ENCODE results near the gene CROCC. TPM values are rescaled to one million over a fixed set of nuclear protein-coding genes. Genes with fewer than 3 reads are reported as not detected.
"Not testable (repeated sequence)": the region's sequence is repeated elsewhere in the genome, so short reads cannot be mapped to it uniquely, and the experiment has no call there.

The CROCC gene
- total RNA-seq, 2 experiments from 2014 or later = 27.7 to 28.5 TPM

DNA sequence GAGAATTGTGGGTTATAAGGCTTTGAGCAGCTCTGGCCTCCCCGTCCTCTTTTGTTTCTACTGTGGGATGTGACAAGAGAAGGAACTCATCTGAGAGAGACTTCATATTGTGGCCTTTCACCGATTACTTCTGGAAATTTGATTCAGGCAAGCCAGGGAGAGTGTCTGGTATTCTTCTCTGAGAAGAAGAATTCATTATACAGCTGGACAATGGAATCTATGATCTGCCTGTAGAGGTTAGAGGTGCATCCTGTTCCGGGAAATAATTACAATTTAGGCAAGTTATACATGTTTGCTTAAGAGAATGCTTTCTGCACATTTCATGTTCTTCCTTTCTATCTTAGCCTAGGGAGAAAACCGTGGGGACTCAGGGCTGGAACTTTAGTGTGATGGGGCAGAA, 38.7 kb upstream of the CROCC start:
- no peak overlapping the region for H3K4me3 Mint-ChIP-seq
- peaks cover 20% of the 10 kb centered on the region for H3K27me3 Mint-ChIP-seq
- DNase-seq = no peak
- ChIA-PET POLR2A (interaction anchor here (0.6 kb wide), 1 partner anchor 14 kb away, joined by 3 read pairs; no protein-coding TSS in a partner anchor), CTCF (no interaction called here)
- no peaks in the 10 kb centered on the region for H3K36me3 Mint-ChIP-seq (ENCODE audit: low read depth)
- TF ChIP-seq, protein P1, sequence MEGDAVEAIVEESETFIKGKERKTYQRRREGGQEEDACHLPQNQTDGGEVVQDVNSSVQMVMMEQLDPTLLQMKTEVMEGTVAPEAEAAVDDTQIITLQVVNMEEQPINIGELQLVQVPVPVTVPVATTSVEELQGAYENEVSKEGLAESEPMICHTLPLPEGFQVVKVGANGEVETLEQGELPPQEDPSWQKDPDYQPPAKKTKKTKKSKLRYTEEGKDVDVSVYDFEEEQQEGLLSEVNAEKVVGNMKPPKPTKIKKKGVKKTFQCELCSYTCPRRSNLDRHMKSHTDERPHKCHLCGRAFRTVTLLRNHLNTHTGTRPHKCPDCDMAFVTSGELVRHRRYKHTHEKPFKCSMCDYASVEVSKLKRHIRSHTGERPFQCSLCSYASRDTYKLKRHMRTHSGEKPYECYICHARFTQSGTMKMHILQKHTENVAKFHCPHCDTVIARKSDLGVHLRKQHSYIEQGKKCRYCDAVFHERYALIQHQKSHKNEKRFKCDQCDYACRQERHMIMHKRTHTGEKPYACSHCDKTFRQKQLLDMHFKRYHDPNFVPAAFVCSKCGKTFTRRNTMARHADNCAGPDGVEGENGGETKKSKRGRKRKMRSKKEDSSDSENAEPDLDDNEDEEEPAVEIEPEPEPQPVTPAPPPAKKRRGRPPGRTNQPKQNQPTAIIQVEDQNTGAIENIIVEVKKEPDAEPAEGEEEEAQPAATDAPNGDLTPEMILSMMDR (IDR thresholded peaks at IDR 0.05) = no peak
- no peaks in the 10 kb centered on the region for H3K4me1 Mint-ChIP-seq (ENCODE audit: low read depth)
- H3K27ac Mint-ChIP-seq = no peak overlapping the region
- intact Hi-C loops (cut with micrococcal nuclease) = no loop called here
- H3K9me3 Mint-ChIP-seq = no peaks in the 10 kb centered on the region
- no peak for ATAC-seq

DNA sequence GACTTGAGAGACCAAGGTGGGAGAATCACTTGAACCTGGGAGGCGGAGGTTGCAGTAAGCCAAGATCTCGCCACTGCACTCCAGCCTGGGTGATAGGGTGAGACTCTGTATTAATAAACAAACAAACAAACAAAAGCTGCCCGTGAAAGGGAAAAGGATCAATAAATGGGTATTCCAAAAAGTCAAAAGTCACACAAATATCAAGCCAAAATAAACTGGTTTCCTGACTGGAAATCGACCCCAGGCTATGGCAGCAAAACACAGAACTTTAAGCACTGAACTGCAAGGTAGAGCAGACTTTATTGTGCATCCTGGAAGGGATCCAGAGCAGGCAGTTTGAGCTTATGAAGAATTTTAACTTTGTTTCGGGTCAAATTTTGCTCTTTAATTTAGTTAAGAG, 37.2 kb upstream of the CROCC start:
- CTCF ChIA-PET; DNase-seq; H3K4me1 Mint-ChIP-seq (ENCODE audit: low read depth); ATAC-seq; H3K9me3 Mint-ChIP-seq; H3K4me3 Mint-ChIP-seq; H3K36me3 Mint-ChIP-seq (ENCODE audit: low read depth); intact Hi-C loops (cut with micrococcal nuclease); POLR2A ChIA-PET; H3K27ac Mint-ChIP-seq: not testable (repeated sequence)
- H3K27me3 Mint-ChIP-seq = peaks cover 14% of the 10 kb centered on the region

DNA sequence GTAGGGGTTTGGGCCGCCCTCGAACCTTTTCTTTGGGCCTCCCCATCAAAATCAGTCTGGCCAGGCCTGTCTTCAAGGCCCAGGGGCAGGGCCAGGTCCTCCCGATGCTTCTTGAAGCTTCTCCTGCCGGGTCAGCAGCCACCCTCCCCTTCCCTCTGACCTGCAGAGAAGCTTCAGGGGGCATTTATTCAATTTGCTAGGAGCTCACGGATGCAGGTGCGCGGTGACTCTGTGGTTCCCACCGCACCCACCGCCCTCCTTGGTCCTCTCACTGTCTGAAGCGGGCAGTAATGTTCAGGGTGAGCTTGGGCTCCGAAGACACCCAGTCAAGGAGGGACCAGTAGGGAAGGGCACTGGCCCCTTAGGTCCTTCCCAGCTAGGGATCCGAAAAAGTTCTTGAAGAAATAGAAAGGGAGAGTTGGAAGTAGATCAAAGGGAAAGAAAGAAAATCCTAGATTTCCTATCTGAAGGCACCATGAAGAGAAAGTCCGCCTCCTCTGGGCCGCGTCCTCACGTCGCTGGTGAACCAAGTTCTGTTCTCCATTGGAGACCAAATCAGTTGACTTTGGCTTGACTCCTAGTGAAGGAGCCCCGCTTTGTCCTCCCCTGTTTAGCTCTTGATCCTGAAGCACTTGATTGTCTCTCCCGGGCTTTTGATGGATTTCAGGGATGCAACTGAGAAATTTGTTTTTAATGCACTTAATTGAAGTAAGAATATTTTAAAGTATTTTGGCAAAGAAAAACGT, 34.7 kb upstream of the CROCC start:
- no peak for DNase-seq
- CTCF ChIA-PET = no interaction called here
- H3K36me3 Mint-ChIP-seq (ENCODE audit: low read depth) = no peaks in the 10 kb centered on the region
- POLR2A ChIA-PET = interaction anchor here (1.1 to 1.4 kb wide), 2 partner anchors 13 to 18 kb away, joined by 3 to 5 read pairs; no protein-coding TSS in a partner anchor
- no peak overlapping the region for H3K4me3 Mint-ChIP-seq
- no peak overlapping the region for H3K27ac Mint-ChIP-seq
- intact Hi-C loops (cut with micrococcal nuclease) = no loop called here
- no peaks in the 10 kb centered on the region for H3K9me3 Mint-ChIP-seq
- TF ChIP-seq, protein P1 (IDR thresholded peaks at IDR 0.05) = no peak
- H3K4me1 Mint-ChIP-seq (ENCODE audit: low read depth) = peaks cover 8% of the 10 kb centered on the region
- peaks cover 8% of the 10 kb centered on the region for H3K27me3 Mint-ChIP-seq
- no peak for ATAC-seq

DNA sequence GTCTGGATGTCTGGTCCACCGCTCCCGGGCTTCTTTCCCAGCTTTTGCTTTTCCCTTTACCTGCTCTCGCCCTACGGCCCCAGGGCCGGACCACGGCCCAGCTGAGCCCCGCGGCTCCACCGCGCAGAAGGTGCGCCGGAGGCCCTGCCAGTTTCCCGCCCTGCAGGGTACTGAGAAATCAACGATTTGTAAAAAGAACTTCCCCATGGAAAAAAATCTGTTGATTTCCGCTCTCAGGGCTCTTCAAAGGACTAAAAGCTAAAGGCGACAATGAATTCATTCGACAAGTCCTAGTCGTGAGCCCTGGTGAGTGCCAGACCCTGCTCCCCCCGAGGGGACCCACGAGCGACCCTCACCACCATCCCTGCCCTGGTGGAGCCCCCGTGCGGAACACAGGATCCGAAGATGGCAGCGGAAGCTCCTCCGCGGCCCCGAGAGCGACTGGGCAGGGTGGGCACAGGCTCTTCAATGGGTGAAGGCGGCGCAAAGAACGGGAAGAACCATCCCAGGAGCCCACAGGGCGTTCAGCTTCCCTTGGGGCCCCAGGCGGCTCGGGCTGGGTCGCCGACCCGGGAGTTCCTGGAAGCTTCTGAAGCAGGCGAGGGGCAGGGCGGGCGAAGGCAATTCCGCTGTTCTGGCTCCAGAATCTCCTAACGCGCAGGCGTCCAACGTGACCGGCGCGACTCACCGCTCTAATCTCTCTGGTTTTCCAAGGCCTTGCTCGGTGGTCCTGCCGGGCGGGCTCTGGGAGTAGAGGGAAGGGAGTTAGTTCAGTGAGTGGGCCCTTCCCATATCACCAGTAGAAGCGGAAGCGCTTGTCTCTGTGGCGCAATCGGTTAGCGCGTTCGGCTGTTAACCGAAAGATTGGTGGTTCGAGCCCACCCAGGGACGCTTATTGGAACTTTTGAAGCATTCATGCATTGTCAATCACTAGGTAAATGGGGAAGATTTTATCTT, 32.6 kb upstream of the CROCC start:
- Mint-ChIP-seq H3K27ac (peak overlapping the region; percentile 82), H3K9me3 (no peaks in the 10 kb centered on the region), H3K36me3 (ENCODE audit: low read depth) (no peaks in the 10 kb centered on the region), H3K27me3 (peaks cover 2% of the 10 kb centered on the region), H3K4me3 (peak overlapping the region; percentile 82), H3K4me1 (ENCODE audit: low read depth) (peaks cover 8% of the 10 kb centered on the region)
- DNase-seq (peak; percentile 78), ATAC-seq (peak; percentile 82)
- TF ChIP-seq, protein P1 (IDR thresholded peaks at IDR 0.05) = peak; percentile 35
- POLR2A ChIA-PET = interaction anchor here (2.1 kb wide), 1 partner anchor 16 kb away, joined by 8 read pairs; no protein-coding TSS in a partner anchor
- intact Hi-C loops (cut with micrococcal nuclease) = no loop called here
- CTCF ChIA-PET = no interaction called here

DNA sequence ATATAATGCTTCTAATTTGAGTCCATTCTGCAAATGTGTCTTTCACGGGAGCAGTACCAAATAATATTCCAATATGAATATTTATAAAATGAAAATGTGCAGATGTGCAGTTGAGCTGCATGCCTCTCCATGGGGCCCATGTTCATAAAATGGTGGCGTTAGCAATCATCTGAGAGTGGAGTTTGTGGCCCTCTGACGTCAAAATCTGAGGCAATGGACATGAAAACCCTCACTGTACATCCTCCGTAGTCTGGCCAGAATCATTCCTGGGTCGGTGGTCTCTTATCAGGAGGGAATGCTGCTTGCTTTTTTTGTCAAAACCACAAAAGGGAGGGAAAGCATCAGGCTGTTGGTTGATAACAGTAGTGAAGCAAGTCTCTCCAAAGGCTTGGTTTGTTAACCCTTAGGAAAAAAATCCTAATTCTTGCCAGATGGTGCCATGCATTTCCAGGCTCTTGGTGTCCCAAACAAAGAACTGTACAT, 31.2 kb upstream of the CROCC start:
- intact Hi-C loops (cut with micrococcal nuclease); CTCF ChIA-PET; H3K27ac Mint-ChIP-seq; H3K9me3 Mint-ChIP-seq; H3K36me3 Mint-ChIP-seq (ENCODE audit: low read depth); POLR2A ChIA-PET; H3K27me3 Mint-ChIP-seq; ATAC-seq; H3K4me3 Mint-ChIP-seq; DNase-seq: not testable (repeated sequence)
- peaks cover 11% of the 10 kb centered on the region for H3K4me1 Mint-ChIP-seq (ENCODE audit: low read depth)

DNA sequence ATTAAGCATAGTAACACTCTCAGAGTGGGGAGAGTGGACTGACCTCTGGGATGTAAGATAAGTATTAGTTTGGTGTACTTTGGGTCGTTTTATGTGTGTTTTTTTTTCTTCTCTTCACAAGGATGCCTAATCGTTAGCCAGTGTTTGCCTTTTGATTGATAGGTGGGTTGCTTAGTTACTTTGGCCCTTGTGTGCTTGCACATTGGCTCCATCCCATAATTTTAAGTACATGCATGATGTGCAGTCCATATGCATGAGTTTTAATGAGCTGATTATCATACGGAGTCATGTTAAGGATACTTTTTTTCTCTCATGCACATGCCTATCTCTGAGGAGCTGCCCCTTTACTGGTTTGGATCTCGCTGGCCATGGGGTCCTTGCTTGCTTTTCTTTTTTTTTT, 30.7 kb upstream of the CROCC start:
- H3K4me3 Mint-ChIP-seq; DNase-seq; CTCF ChIA-PET; H3K27me3 Mint-ChIP-seq; POLR2A ChIA-PET; H3K36me3 Mint-ChIP-seq (ENCODE audit: low read depth); H3K9me3 Mint-ChIP-seq; H3K27ac Mint-ChIP-seq; intact Hi-C loops (cut with micrococcal nuclease); ATAC-seq: not testable (repeated sequence)
- H3K4me1 Mint-ChIP-seq (ENCODE audit: low read depth) = peaks cover 13% of the 10 kb centered on the region

DNA sequence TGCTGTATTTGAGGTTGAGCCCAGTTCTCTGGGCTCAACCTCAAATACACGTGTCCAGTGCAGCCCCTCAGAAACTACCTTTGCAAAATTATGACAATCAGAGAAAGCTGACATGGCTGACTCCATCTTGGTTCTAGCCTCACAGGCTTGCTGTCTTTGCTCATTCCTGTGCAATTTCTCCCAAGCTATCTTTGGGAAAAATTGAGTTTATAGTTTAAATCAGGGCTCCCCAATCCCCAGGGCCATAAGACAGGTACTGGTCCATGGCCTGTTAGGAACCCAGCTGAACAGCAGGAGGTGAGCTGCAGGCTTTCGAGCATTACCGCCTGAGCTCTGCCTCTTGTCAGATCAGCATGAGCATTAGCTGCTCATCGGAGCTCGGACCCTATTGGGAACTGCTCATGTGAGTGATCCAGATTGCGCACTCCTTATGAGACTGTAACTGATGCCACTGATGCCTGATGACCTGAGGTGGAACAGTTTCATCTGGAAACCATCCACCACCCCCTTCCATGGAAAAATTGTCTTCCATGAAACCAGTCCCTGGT, 28.7 kb upstream of the CROCC start:
- H3K27me3 Mint-ChIP-seq; ATAC-seq; DNase-seq; H3K4me3 Mint-ChIP-seq; H3K27ac Mint-ChIP-seq; H3K36me3 Mint-ChIP-seq (ENCODE audit: low read depth); intact Hi-C loops (cut with micrococcal nuclease); CTCF ChIA-PET; H3K9me3 Mint-ChIP-seq: not testable (repeated sequence)
- POLR2A ChIA-PET = interaction anchor here (1.7 kb wide), 1 partner anchor 12 kb away, joined by 10 read pairs; no protein-coding TSS in a partner anchor
- H3K4me1 Mint-ChIP-seq (ENCODE audit: low read depth) = peaks cover 25% of the 10 kb centered on the region

DNA sequence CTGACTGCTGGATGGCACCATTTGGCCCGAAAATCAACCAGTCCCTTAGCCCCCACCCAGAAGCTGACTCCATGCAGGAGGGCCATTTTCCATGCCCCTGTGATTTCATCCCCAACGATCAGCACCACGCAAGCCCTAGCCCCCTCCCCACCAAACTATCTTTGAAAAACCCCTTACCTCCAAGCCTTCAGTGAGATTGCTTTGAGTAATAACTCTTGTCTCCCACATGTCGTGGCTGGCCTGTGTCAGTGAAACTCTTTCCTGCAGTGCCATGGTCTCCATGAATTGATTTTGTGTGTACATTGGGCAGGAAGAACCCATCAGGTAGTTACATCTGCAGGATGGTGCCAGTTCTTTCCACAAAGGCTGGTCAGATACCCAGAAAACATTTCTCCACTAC, 27.9 kb upstream of the CROCC start:
- H3K27me3 Mint-ChIP-seq; H3K27ac Mint-ChIP-seq; CTCF ChIA-PET; H3K36me3 Mint-ChIP-seq (ENCODE audit: low read depth); POLR2A ChIA-PET; DNase-seq; ATAC-seq; H3K9me3 Mint-ChIP-seq; H3K4me3 Mint-ChIP-seq; intact Hi-C loops (cut with micrococcal nuclease): not testable (repeated sequence)
- peaks cover 24% of the 10 kb centered on the region for H3K4me1 Mint-ChIP-seq (ENCODE audit: low read depth)
